HG02571 (cell line): ENCODE results near the gene CGB3.

Experiments used
- ATAC-seq: cut with Tn5 transposase; IDR thresholded peaks from one replicate; pipeline ENCODE4 v1.9.1; 2021; ENCODE audit warnings: mild to moderate bottlenecking, moderate library complexity; ENCODE audit not compliant: unreplicated experiment

CGB3 gene

GRCh38 chr19:48989701-48990291 lies 34.3 kb downstream of the CGB3 start:
- no peak for ATAC-seq

- no peak for ATAC-seq
Measured at GRCh38 chr19:48988860-48989259, 35.3 kb downstream of the CGB3 start.

- no peak for ATAC-seq
Measured at GRCh38 chr19:48988286-48988685, 35.8 kb downstream of the CGB3 start.

- ATAC-seq = no peak
Measured at GRCh38 chr19:48987323-48987722, 36.8 kb downstream of the CGB3 start.

GRCh38 chr19:48986211-48986610 lies 37.9 kb downstream of the CGB3 start:
- no peak for ATAC-seq

GRCh38 chr19:48985711-48986110 lies 38.4 kb downstream of the CGB3 start:
- no peak for ATAC-seq

- ATAC-seq = no peak
Measured at GRCh38 chr19:48982280-48982679, 41.9 kb downstream of the CGB3 start.

GRCh38 chr19:48977061-48977460 lies 47.1 kb downstream of the CGB3 start:
- ATAC-seq = no peak

- no peak for ATAC-seq
Measured at GRCh38 chr19:48975947-48976847, 47.9 kb downstream of the CGB3 start.
